BLaER1 treated with 17β-estradiol and CSF1 and Interleukin-3, amounts not matched to agents 10 nM and 100 nM (cell line): ENCODE data around the gene LRG1.

ENCODE experiments used
- H3K27ac ChIP-seq, 11 experiments: shearing (Covaris generic); formaldehyde crosslinking; 2 replicates each; pipeline ENCODE4 v1.8.1; 2022
- H3K27me3 ChIP-seq, 11 experiments: shearing (Covaris generic); formaldehyde crosslinking; 2 replicates each; pipeline ENCODE4 v1.8.1; 2022
- H3K36me3 ChIP-seq, 11 experiments: shearing (Covaris generic); formaldehyde crosslinking; 2 replicates each; pipeline ENCODE4 v1.8.1; 2022
- H3K4me1 ChIP-seq, 10 experiments: shearing (Covaris generic); formaldehyde crosslinking; 2 replicates each; pipeline ENCODE4 v1.8.1; 2022
- H3K4me2 ChIP-seq, 11 experiments: shearing (Covaris generic); formaldehyde crosslinking; 2 replicates each; pipeline ENCODE4 v1.8.1; 2022
- H3K4me3 ChIP-seq, 10 experiments: shearing (Covaris generic); formaldehyde crosslinking; 2 replicates each; pipeline ENCODE4 v1.8.1; 2022
- H3K9ac ChIP-seq, 11 experiments: shearing (Covaris generic); formaldehyde crosslinking; 2 replicates each; pipeline ENCODE4 v1.8.1; 2022
- H3K9me3 ChIP-seq, 11 experiments: shearing (Covaris generic); formaldehyde crosslinking; replicated peaks in 1 of 11; 2 replicates each; pipeline ENCODE4 v1.8.1; 2022
- H4K20me1 ChIP-seq, 11 experiments: shearing (Covaris generic); formaldehyde crosslinking; 2 replicates each; pipeline ENCODE4 v1.8.1; 2022
- Cebpa-rat ChIP-seq, 11 experiments: shearing (Covaris generic); IDR thresholded peaks; 2 replicates each; pipeline ENCODE4 v1.8.1; 2022

The LRG1 gene

GRCh38 chr19:4578552-4579248, 38.9 kb upstream of the LRG1 start:
- Histone ChIP-seq H3K27me3 (peaks cover 23 to 46% (median 33%) of the 10 kb centered on the region in 11 experiments), H3K4me3 (no peak overlapping the region), H3K27ac (no peak overlapping the region), H3K4me1 (peaks cover 21 to 58% (median 39%) of the 10 kb centered on the region in 10 experiments), H3K9me3 (no peaks in the 10 kb centered on the region), H3K4me2 (no peak overlapping the region), H4K20me1 (peaks cover 0 to 18% (median 0%) of the 10 kb centered on the region in 11 experiments; a peak in 5 of 22 replicates), H3K36me3 (no peaks in the 10 kb centered on the region), H3K9ac (no peak overlapping the region)
- no peak for TF ChIP-seq Cebpa-rat (IDR thresholded peaks at IDR 0.05)

GRCh38 chr19:4577020-4577782, 37.4 kb upstream of the LRG1 start:
- peaks cover 0 to 18% (median 0%) of the 10 kb centered on the region in 11 experiments; a peak in 4 of 22 replicates for H4K20me1 ChIP-seq
- H3K9me3 ChIP-seq = no peaks in the 10 kb centered on the region
- H3K27me3 ChIP-seq = peaks cover 23 to 35% (median 32%) of the 10 kb centered on the region in 11 experiments
- TF ChIP-seq Cebpa-rat (IDR thresholded peaks at IDR 0.05) = no peak
- H3K27ac ChIP-seq = no peak overlapping the region
- H3K4me2 ChIP-seq = no peak overlapping the region
- H3K9ac ChIP-seq = no peak overlapping the region
- H3K36me3 ChIP-seq = no peaks in the 10 kb centered on the region
- H3K4me3 ChIP-seq = no peak overlapping the region
- peaks cover 16 to 47% (median 32%) of the 10 kb centered on the region in 10 experiments for H3K4me1 ChIP-seq

GRCh38 chr19:4576016-4576933, 36.4 kb upstream of the LRG1 start:
- no peaks in the 10 kb centered on the region for H3K9me3 ChIP-seq
- peaks cover 0 to 18% (median 0%) of the 10 kb centered on the region in 11 experiments; a peak in 4 of 22 replicates for H4K20me1 ChIP-seq
- H3K9ac ChIP-seq = peak overlapping the region in 7 of 11 experiments; percentile 61 to 77 (median 72); a peak in 13 of 22 replicates
- H3K4me1 ChIP-seq = peaks cover 16 to 49% (median 30%) of the 10 kb centered on the region in 10 experiments
- H3K4me2 ChIP-seq = peak overlapping the region in 10 of 11 experiments; percentile 78 to 94 (median 87); a peak in 20 of 22 replicates
- no peak for TF ChIP-seq Cebpa-rat (IDR thresholded peaks at IDR 0.05)
- peaks cover 17 to 28% (median 26%) of the 10 kb centered on the region in 11 experiments for H3K27me3 ChIP-seq
- no peaks in the 10 kb centered on the region for H3K36me3 ChIP-seq
- peak overlapping the region in 8 of 11 experiments; percentile 50 to 85 (median 80); a peak in 16 of 22 replicates for H3K27ac ChIP-seq
- no peak overlapping the region for H3K4me3 ChIP-seq

GRCh38 chr19:4575267-4576015, 35.6 kb upstream of the LRG1 start:
- Histone ChIP-seq H4K20me1 (peaks cover 0 to 17% (median 0%) of the 10 kb centered on the region in 11 experiments; a peak in 4 of 22 replicates), H3K9ac (peak overlapping the region in 10 of 11 experiments; percentile 25 to 77 (median 64); a peak in 17 of 22 replicates), H3K4me2 (peak overlapping the region; percentile 76 to 94 (median 86)), H3K27me3 (peaks cover 11 to 22% (median 18%) of the 10 kb centered on the region in 11 experiments), H3K36me3 (no peaks in the 10 kb centered on the region), H3K4me3 (peak overlapping the region in 4 of 10 experiments; percentile 24 to 52 (median 34); a peak in 6 of 20 replicates), H3K4me1 (peaks cover 15 to 47% (median 29%) of the 10 kb centered on the region in 10 experiments), H3K9me3 (no peaks in the 10 kb centered on the region), H3K27ac (peak overlapping the region in 9 of 11 experiments; percentile 7 to 85 (median 79); a peak in 17 of 22 replicates)
- no peak for TF ChIP-seq Cebpa-rat (IDR thresholded peaks at IDR 0.05)

GRCh38 chr19:4573682-4574081, 33.8 kb upstream of the LRG1 start:
- Histone ChIP-seq H4K20me1 (peaks cover 0 to 2% (median 0%) of the 10 kb centered on the region in 11 experiments; a peak in 2 of 22 replicates), H3K4me2 (no peak overlapping the region), H3K9me3 (no peaks in the 10 kb centered on the region), H3K4me3 (no peak overlapping the region), H3K27ac (no peak overlapping the region), H3K27me3 (peaks cover 0 to 5% (median under 1%) of the 10 kb centered on the region in 11 experiments; a peak in 9 of 22 replicates), H3K9ac (no peak overlapping the region), H3K4me1 (peaks cover 16 to 52% (median 28%) of the 10 kb centered on the region in 10 experiments), H3K36me3 (no peaks in the 10 kb centered on the region)
- TF ChIP-seq Cebpa-rat (IDR thresholded peaks at IDR 0.05) = no peak

- peak overlapping the region in 3 of 11 experiments; percentile 12 to 41 (median 16); a peak in 1 of 22 replicates for H3K9ac ChIP-seq
- H3K9me3 ChIP-seq = no peaks in the 10 kb centered on the region
- H4K20me1 ChIP-seq = no peaks in the 10 kb centered on the region
- no peak overlapping the region for H3K4me3 ChIP-seq
- peak overlapping the region in 4 of 11 experiments; percentile 6 to 33 (median 28); a peak in 4 of 22 replicates for H3K4me2 ChIP-seq
- peaks cover 23 to 60% (median 35%) of the 10 kb centered on the region in 10 experiments for H3K4me1 ChIP-seq
- no peak for TF ChIP-seq Cebpa-rat (IDR thresholded peaks at IDR 0.05)
- no peaks in the 10 kb centered on the region for H3K27me3 ChIP-seq
- no peaks in the 10 kb centered on the region for H3K36me3 ChIP-seq
- H3K27ac ChIP-seq = peak overlapping the region in 2 of 11 experiments; percentile 12 to 29; a peak in 1 of 22 replicates
Measured at GRCh38 chr19:4571305-4571917, 31.6 kb upstream of the LRG1 start.

- Histone ChIP-seq H3K36me3 (no peaks in the 10 kb centered on the region), H3K27me3 (no peaks in the 10 kb centered on the region), H3K4me1 (peaks cover 21 to 55% (median 34%) of the 10 kb centered on the region in 10 experiments), H3K4me3 (no peak overlapping the region), H3K27ac (no peak overlapping the region), H3K9ac (no peak overlapping the region), H3K4me2 (no peak overlapping the region), H4K20me1 (no peaks in the 10 kb centered on the region), H3K9me3 (no peaks in the 10 kb centered on the region)
- TF ChIP-seq Cebpa-rat (IDR thresholded peaks at IDR 0.05) = no peak
Measured at GRCh38 chr19:4570916-4571304, 31.1 kb upstream of the LRG1 start.
